WTC11 (cell line): ENCODE measurements around the gene CLTCL1.

Experiments used
- ATF1 ChIP-seq: sonication (generic); formaldehyde crosslinking; IDR thresholded peaks from 2 replicates; pipeline ENCODE4 v1.8.1; 2023; ENCODE audit warnings: mild to moderate bottlenecking, moderate library complexity, missing genetic modification reagents
- CREB1 ChIP-seq: sonication (generic); formaldehyde crosslinking; IDR thresholded peaks from 2 replicates; pipeline ENCODE4 v1.8.0; 2023; ENCODE audit warnings: mild to moderate bottlenecking, missing genetic modification reagents
- JUN ChIP-seq: sonication (generic); formaldehyde crosslinking; IDR thresholded peaks from 2 replicates; pipeline ENCODE4 v1.8.0; 2023; ENCODE audit warnings: mild to moderate bottlenecking, missing genetic modification reagents
- MYBL2 ChIP-seq: sonication (generic); formaldehyde crosslinking; IDR thresholded peaks from 2 replicates; pipeline ENCODE4 v1.8.1; 2023; ENCODE audit warnings: mild to moderate bottlenecking, moderate library complexity, missing genetic modification reagents
- NR1H2 ChIP-seq: sonication (generic); formaldehyde crosslinking; IDR thresholded peaks from 2 replicates; pipeline ENCODE4 v1.9.0; 2021; ENCODE audit warnings: mild to moderate bottlenecking, moderate library complexity, missing genetic modification reagents
- ZNF219 ChIP-seq: sonication (generic); formaldehyde crosslinking; IDR thresholded peaks from 2 replicates; pipeline ENCODE4 v1.8.0; 2023; ENCODE audit warnings: missing genetic modification reagents, mild to moderate bottlenecking, borderline replicate concordance
- TF ChIP-seq, protein P1 (sequence below): fragments of 200-600 bp; IDR thresholded peaks from 2 replicates; pipeline ENCODE4 v1.8.0; 2022; ENCODE audit warnings: antibody characterized with exemption
- TF ChIP-seq, protein P2 (sequence below): sonication (generic); formaldehyde crosslinking; IDR thresholded peaks from 2 replicates; pipeline ENCODE4 v1.8.1; 2023; ENCODE audit warnings: mild to moderate bottlenecking, missing genetic modification reagents, borderline replicate concordance
- TF ChIP-seq, protein P3 (sequence below): sonication (generic); formaldehyde crosslinking; IDR thresholded peaks from 2 replicates; pipeline ENCODE4 v1.8.1; 2023; ENCODE audit warnings: mild to moderate bottlenecking, missing genetic modification reagents, moderate library complexity
- TF ChIP-seq, protein P4 (sequence below): sonication (generic); formaldehyde crosslinking; IDR thresholded peaks from 2 replicates; pipeline ENCODE4 v1.8.1; 2022; ENCODE audit warnings: mild to moderate bottlenecking, missing genetic modification reagents, moderate library complexity, borderline replicate concordance
- TF ChIP-seq, protein P5 (sequence below): sonication (generic); formaldehyde crosslinking; IDR thresholded peaks from 2 replicates; pipeline ENCODE4 v1.8.0; 2023; ENCODE audit warnings: mild to moderate bottlenecking, missing genetic modification reagents
- TF ChIP-seq, protein P6 (sequence below): fragments of 250-450 bp; sonication (Bioruptor Pico); IDR thresholded peaks from 2 replicates; pipeline ENCODE4 v1.8.0; 2021; ENCODE audit warnings: mild to moderate bottlenecking
- TF ChIP-seq, protein P7 (sequence below): sonication (generic); formaldehyde crosslinking; IDR thresholded peaks from 2 replicates; pipeline ENCODE4 v1.8.0; 2022; ENCODE audit warnings: mild to moderate bottlenecking, missing genetic modification reagents
- TF ChIP-seq, protein P8 (sequence below): sonication (generic); formaldehyde crosslinking; IDR thresholded peaks from 2 replicates; pipeline ENCODE4 v1.8.1; 2022; ENCODE audit warnings: low read depth, missing genetic modification reagents, borderline replicate concordance

DNA sequence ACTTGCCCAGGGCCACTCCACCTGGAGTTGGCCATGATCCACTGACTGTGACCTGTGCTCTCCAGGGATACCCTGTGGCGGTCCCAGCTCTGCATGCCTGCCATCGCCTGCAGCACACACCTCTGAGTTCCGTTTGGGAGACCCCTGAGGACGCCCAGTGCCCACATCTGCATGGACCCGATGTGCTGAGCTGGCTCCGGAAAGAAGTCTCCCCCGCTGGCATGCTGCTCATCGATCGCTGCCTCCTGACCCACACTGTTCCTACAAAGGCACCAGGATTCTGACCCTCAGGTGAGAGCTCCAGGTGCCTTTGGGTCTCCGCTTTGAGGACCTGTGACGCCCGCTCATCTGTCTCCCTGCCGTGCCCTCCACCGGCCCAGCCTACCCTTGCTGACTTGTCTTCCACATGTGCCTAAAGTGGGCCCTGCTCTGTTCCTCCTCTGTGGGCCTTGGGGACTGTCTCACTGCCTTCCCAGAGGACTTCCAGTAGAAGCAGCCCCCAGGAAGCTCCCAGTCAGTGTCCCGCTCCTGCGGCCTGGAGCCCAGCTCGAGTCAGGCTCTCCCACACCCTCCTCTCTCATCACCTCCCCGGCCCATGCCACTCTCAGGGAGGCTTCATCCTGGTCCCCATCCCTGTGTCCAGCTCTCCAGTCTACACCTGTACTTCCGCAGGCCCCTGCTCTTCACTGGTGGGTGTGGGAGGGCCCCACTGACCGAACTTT, 107.1 kb downstream of the CLTCL1 start:
- TF ChIP-seq, protein P1, sequence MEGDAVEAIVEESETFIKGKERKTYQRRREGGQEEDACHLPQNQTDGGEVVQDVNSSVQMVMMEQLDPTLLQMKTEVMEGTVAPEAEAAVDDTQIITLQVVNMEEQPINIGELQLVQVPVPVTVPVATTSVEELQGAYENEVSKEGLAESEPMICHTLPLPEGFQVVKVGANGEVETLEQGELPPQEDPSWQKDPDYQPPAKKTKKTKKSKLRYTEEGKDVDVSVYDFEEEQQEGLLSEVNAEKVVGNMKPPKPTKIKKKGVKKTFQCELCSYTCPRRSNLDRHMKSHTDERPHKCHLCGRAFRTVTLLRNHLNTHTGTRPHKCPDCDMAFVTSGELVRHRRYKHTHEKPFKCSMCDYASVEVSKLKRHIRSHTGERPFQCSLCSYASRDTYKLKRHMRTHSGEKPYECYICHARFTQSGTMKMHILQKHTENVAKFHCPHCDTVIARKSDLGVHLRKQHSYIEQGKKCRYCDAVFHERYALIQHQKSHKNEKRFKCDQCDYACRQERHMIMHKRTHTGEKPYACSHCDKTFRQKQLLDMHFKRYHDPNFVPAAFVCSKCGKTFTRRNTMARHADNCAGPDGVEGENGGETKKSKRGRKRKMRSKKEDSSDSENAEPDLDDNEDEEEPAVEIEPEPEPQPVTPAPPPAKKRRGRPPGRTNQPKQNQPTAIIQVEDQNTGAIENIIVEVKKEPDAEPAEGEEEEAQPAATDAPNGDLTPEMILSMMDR: no peak
- TF ChIP-seq JUN (CRISPR knock-in tag) (no peak), CREB1 (no peak), NR1H2 (CRISPR knock-in tag) (no peak), MYBL2 (CRISPR knock-in tag) (no peak), ATF1 (CRISPR knock-in tag) (no peak), ZNF219 (CRISPR knock-in tag) (no peak)
- TF ChIP-seq, protein P2, sequence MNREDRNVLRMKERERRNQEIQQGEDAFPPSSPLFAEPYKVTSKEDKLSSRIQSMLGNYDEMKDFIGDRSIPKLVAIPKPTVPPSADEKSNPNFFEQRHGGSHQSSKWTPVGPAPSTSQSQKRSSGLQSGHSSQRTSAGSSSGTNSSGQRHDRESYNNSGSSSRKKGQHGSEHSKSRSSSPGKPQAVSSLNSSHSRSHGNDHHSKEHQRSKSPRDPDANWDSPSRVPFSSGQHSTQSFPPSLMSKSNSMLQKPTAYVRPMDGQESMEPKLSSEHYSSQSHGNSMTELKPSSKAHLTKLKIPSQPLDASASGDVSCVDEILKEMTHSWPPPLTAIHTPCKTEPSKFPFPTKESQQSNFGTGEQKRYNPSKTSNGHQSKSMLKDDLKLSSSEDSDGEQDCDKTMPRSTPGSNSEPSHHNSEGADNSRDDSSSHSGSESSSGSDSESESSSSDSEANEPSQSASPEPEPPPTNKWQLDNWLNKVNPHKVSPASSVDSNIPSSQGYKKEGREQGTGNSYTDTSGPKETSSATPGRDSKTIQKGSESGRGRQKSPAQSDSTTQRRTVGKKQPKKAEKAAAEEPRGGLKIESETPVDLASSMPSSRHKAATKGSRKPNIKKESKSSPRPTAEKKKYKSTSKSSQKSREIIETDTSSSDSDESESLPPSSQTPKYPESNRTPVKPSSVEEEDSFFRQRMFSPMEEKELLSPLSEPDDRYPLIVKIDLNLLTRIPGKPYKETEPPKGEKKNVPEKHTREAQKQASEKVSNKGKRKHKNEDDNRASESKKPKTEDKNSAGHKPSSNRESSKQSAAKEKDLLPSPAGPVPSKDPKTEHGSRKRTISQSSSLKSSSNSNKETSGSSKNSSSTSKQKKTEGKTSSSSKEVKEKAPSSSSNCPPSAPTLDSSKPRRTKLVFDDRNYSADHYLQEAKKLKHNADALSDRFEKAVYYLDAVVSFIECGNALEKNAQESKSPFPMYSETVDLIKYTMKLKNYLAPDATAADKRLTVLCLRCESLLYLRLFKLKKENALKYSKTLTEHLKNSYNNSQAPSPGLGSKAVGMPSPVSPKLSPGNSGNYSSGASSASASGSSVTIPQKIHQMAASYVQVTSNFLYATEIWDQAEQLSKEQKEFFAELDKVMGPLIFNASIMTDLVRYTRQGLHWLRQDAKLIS (CRISPR knock-in tag): no peak
- TF ChIP-seq, protein P3, sequence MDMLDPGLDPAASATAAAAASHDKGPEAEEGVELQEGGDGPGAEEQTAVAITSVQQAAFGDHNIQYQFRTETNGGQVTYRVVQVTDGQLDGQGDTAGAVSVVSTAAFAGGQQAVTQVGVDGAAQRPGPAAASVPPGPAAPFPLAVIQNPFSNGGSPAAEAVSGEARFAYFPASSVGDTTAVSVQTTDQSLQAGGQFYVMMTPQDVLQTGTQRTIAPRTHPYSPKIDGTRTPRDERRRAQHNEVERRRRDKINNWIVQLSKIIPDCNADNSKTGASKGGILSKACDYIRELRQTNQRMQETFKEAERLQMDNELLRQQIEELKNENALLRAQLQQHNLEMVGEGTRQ: no peak
- TF ChIP-seq, protein P4, sequence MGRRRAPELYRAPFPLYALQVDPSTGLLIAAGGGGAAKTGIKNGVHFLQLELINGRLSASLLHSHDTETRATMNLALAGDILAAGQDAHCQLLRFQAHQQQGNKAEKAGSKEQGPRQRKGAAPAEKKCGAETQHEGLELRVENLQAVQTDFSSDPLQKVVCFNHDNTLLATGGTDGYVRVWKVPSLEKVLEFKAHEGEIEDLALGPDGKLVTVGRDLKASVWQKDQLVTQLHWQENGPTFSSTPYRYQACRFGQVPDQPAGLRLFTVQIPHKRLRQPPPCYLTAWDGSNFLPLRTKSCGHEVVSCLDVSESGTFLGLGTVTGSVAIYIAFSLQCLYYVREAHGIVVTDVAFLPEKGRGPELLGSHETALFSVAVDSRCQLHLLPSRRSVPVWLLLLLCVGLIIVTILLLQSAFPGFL (CRISPR knock-in tag): no peak
- TF ChIP-seq, protein P5, sequence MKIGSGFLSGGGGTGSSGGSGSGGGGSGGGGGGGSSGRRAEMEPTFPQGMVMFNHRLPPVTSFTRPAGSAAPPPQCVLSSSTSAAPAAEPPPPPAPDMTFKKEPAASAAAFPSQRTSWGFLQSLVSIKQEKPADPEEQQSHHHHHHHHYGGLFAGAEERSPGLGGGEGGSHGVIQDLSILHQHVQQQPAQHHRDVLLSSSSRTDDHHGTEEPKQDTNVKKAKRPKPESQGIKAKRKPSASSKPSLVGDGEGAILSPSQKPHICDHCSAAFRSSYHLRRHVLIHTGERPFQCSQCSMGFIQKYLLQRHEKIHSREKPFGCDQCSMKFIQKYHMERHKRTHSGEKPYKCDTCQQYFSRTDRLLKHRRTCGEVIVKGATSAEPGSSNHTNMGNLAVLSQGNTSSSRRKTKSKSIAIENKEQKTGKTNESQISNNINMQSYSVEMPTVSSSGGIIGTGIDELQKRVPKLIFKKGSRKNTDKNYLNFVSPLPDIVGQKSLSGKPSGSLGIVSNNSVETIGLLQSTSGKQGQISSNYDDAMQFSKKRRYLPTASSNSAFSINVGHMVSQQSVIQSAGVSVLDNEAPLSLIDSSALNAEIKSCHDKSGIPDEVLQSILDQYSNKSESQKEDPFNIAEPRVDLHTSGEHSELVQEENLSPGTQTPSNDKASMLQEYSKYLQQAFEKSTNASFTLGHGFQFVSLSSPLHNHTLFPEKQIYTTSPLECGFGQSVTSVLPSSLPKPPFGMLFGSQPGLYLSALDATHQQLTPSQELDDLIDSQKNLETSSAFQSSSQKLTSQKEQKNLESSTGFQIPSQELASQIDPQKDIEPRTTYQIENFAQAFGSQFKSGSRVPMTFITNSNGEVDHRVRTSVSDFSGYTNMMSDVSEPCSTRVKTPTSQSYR (CRISPR knock-in tag): no peak
- TF ChIP-seq, protein P6, sequence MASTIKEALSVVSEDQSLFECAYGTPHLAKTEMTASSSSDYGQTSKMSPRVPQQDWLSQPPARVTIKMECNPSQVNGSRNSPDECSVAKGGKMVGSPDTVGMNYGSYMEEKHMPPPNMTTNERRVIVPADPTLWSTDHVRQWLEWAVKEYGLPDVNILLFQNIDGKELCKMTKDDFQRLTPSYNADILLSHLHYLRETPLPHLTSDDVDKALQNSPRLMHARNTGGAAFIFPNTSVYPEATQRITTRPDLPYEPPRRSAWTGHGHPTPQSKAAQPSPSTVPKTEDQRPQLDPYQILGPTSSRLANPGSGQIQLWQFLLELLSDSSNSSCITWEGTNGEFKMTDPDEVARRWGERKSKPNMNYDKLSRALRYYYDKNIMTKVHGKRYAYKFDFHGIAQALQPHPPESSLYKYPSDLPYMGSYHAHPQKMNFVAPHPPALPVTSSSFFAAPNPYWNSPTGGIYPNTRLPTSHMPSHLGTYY: no peak
- TF ChIP-seq, protein P7, sequence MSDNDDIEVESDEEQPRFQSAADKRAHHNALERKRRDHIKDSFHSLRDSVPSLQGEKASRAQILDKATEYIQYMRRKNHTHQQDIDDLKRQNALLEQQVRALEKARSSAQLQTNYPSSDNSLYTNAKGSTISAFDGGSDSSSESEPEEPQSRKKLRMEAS (CRISPR knock-in tag): no peak
- TF ChIP-seq, protein P8, sequence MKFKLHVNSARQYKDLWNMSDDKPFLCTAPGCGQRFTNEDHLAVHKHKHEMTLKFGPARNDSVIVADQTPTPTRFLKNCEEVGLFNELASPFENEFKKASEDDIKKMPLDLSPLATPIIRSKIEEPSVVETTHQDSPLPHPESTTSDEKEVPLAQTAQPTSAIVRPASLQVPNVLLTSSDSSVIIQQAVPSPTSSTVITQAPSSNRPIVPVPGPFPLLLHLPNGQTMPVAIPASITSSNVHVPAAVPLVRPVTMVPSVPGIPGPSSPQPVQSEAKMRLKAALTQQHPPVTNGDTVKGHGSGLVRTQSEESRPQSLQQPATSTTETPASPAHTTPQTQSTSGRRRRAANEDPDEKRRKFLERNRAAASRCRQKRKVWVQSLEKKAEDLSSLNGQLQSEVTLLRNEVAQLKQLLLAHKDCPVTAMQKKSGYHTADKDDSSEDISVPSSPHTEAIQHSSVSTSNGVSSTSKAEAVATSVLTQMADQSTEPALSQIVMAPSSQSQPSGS: no peak
